ENCODE data around the gene YAE1.
"Not testable (repeated sequence)": the region's sequence is repeated elsewhere in the genome, so short reads cannot be mapped to it uniquely, and the experiment has no call there.

The YAE1 gene

GRCh38 chr7:39566023-39566921 lies at the start of gene YAE1:
TSS of gene YAE1 (plus strand) at chr7:39566404. CDS start at chr7:39566419, 15 bp downstream.
- peak; percentile 77 for DNase-seq (ENCODE audit: low read depth)

GRCh38 chr7:39516498-39516897 lies 49.7 kb upstream of the YAE1 start:
- DNase-seq (ENCODE audit: low read depth) = no peak

GRCh38 chr7:39517240-39517639 lies 49.0 kb upstream of the YAE1 start:
- DNase-seq (ENCODE audit: low read depth) = no peak

GRCh38 chr7:39525926-39526325 lies 40.3 kb upstream of the YAE1 start:
- DNase-seq (ENCODE audit: low read depth) = no peak

GRCh38 chr7:39526666-39527065 lies 39.5 kb upstream of the YAE1 start:
- no peak for DNase-seq (ENCODE audit: low read depth)

GRCh38 chr7:39527296-39527695 lies 38.9 kb upstream of the YAE1 start:
- DNase-seq (ENCODE audit: low read depth) = no peak

GRCh38 chr7:39527951-39528350 lies 38.3 kb upstream of the YAE1 start:
- DNase-seq (ENCODE audit: low read depth) = no peak

- DNase-seq (ENCODE audit: low read depth) = no peak
Measured at GRCh38 chr7:39528849-39529248, 37.4 kb upstream of the YAE1 start.

- no peak for DNase-seq (ENCODE audit: low read depth)
Measured at GRCh38 chr7:39529582-39529981, 36.6 kb upstream of the YAE1 start.

GRCh38 chr7:39530971-39531370 lies 35.2 kb upstream of the YAE1 start:
- no peak for DNase-seq (ENCODE audit: low read depth)

- no peak for DNase-seq (ENCODE audit: low read depth)
Measured at GRCh38 chr7:39531818-39532217, 34.4 kb upstream of the YAE1 start.

GRCh38 chr7:39532832-39533231 lies 33.4 kb upstream of the YAE1 start:
- no peak for DNase-seq (ENCODE audit: low read depth)

- no peak for DNase-seq (ENCODE audit: low read depth)
Measured at GRCh38 chr7:39534599-39534998, 31.6 kb upstream of the YAE1 start.

- no peak for DNase-seq (ENCODE audit: low read depth)
Measured at GRCh38 chr7:39535064-39535463, 31.1 kb upstream of the YAE1 start.

GRCh38 chr7:39535720-39536119 lies 30.5 kb upstream of the YAE1 start:
- no peak for DNase-seq (ENCODE audit: low read depth)

GRCh38 chr7:39536951-39537350 lies 29.3 kb upstream of the YAE1 start:
- DNase-seq (ENCODE audit: low read depth) = no peak

GRCh38 chr7:39539816-39540215 lies 26.4 kb upstream of the YAE1 start:
- no peak for DNase-seq (ENCODE audit: low read depth)

GRCh38 chr7:39540320-39540719 lies 25.9 kb upstream of the YAE1 start:
- DNase-seq (ENCODE audit: low read depth) = no peak

- no peak for DNase-seq (ENCODE audit: low read depth)
Measured at GRCh38 chr7:39541511-39541910, 24.7 kb upstream of the YAE1 start.

GRCh38 chr7:39544774-39545173 lies 21.4 kb upstream of the YAE1 start:
- DNase-seq (ENCODE audit: low read depth) = not testable (repeated sequence)

- no peak for DNase-seq (ENCODE audit: low read depth)
Measured at GRCh38 chr7:39547336-39547735, 18.9 kb upstream of the YAE1 start.

GRCh38 chr7:39550411-39550810 lies 15.8 kb upstream of the YAE1 start:
- no peak for DNase-seq (ENCODE audit: low read depth)

- DNase-seq (ENCODE audit: low read depth) = no peak
Measured at GRCh38 chr7:39553436-39553835, 12.8 kb upstream of the YAE1 start.

GRCh38 chr7:39554583-39555165 lies 11.5 kb upstream of the YAE1 start:
- no peak for DNase-seq (ENCODE audit: low read depth)

Data from stimulated activated CD8-positive, alpha-beta memory T cell treated with anti-CD3 and anti-CD28 coated beads, Interleukin-4, amount 100 ng/mL, for 24 hours (primary cell).